Trophoblast cell (in vitro differentiated cells and primary cell): Measurements from ENCODE around the gene RECK.
"Not testable (repeated sequence)": the region's sequence is repeated elsewhere in the genome, so short reads cannot be mapped to it uniquely, and the experiment has no call there.

Experiments used
- DNase-seq, 2 donors: peaks; one replicate each; pipeline ENCODE4 v3.0.0-alpha.2; 2016
- H2AFZ ChIP-seq: 2 replicates; pipeline ENCODE4 v1.6.1; 2013; ENCODE audit warnings: low read length, moderate library complexity, mild to moderate bottlenecking; ENCODE audit not compliant: insufficient read depth, poor library complexity
- H2AK5ac ChIP-seq: 2 replicates; pipeline ENCODE4 v1.6.1; 2013; ENCODE audit warnings: mild to moderate bottlenecking, low read length
- H2BK120ac ChIP-seq: 2 replicates; pipeline ENCODE4 v1.6.1; 2013; ENCODE audit warnings: low read length, mild to moderate bottlenecking, moderate library complexity; ENCODE audit not compliant: insufficient read depth, poor library complexity
- H2BK12ac ChIP-seq: 2 replicates; pipeline ENCODE4 v1.6.1; 2013; ENCODE audit warnings: mild to moderate bottlenecking, low read length, moderate library complexity
- H2BK5ac ChIP-seq: 2 replicates; pipeline ENCODE4 v1.6.1; 2013; ENCODE audit warnings: low read length, low read depth, moderate library complexity, mild to moderate bottlenecking; ENCODE audit not compliant: poor library complexity
- H3K14ac ChIP-seq: 2 replicates; pipeline ENCODE4 v1.6.1; 2013; ENCODE audit warnings: mild to moderate bottlenecking, low read length
- H3K18ac ChIP-seq: 2 replicates; pipeline ENCODE4 v1.6.1; 2013; ENCODE audit warnings: mild to moderate bottlenecking, low read length
- H3K23ac ChIP-seq: 2 replicates; pipeline ENCODE4 v1.6.1; 2013; ENCODE audit warnings: low read length
- H3K27ac ChIP-seq: 2 replicates; pipeline ENCODE4 v1.5.1; 2013; ENCODE audit warnings: low read depth, mild to moderate bottlenecking, inconsistent platforms, low read length, moderate library complexity
- H3K27me3 ChIP-seq: 2 replicates; pipeline ENCODE4 v1.6.1; 2013; ENCODE audit warnings: inconsistent platforms, mild to moderate bottlenecking, low read length, moderate library complexity; ENCODE audit not compliant: insufficient read depth
- H3K36me3 ChIP-seq, 2 experiments: 1 replicate in 1 of 2; 2 replicates in 1 of 2; pipeline ENCODE4 v1.6.1; 2013; ENCODE audit warnings: low read length in 2 of 2, mild to moderate bottlenecking in 2 of 2, moderate library complexity in 1 of 2; ENCODE audit not compliant: insufficient read depth in 2 of 2, control insufficient read depth in 1 of 2
- H3K4ac ChIP-seq: 2 replicates; pipeline ENCODE4 v1.6.1; 2013; ENCODE audit warnings: low read depth, mild to moderate bottlenecking, low read length, moderate library complexity
- H3K4me1 ChIP-seq, 2 experiments: 1 replicate in 1 of 2; 2 replicates in 1 of 2; pipeline ENCODE4 v1.6.1; 2013; ENCODE audit warnings: low read length in 2 of 2, mild to moderate bottlenecking in 2 of 2, moderate library complexity in 1 of 2; ENCODE audit not compliant: insufficient read depth in 2 of 2, control insufficient read depth in 1 of 2
- H3K4me2 ChIP-seq: 2 replicates; pipeline ENCODE4 v1.6.1; 2013; ENCODE audit warnings: inconsistent platforms, mild to moderate bottlenecking, low read length, moderate library complexity
- H3K4me3 ChIP-seq: 2 replicates; pipeline ENCODE4 v1.5.1; 2013; ENCODE audit warnings: mild to moderate bottlenecking, low read depth, low read length, inconsistent platforms
- H3K79me1 ChIP-seq: one replicate; pipeline ENCODE4 v1.6.1; 2013; ENCODE audit warnings: low read length
- H3K79me2 ChIP-seq: 2 replicates; pipeline ENCODE4 v1.6.1; 2013; ENCODE audit warnings: low read length, mild to moderate bottlenecking; ENCODE audit not compliant: control insufficient read depth, insufficient read depth, poor library complexity
- H3K9ac ChIP-seq: 2 replicates; pipeline ENCODE4 v1.6.1; 2013; ENCODE audit warnings: mild to moderate bottlenecking, low read length
- H3K9me3 ChIP-seq: 2 replicates; pipeline ENCODE4 v1.6.1; 2013; ENCODE audit warnings: low read depth, mild to moderate bottlenecking, control low read depth, inconsistent platforms, low read length; ENCODE audit not compliant: insufficient read depth
- H4K12ac ChIP-seq: 2 replicates; pipeline ENCODE4 v1.6.1; 2013; ENCODE audit warnings: low read depth, mild to moderate bottlenecking, low read length, moderate library complexity
- H4K8ac ChIP-seq: 2 replicates; pipeline ENCODE4 v1.6.1; 2013; ENCODE audit warnings: low read depth, mild to moderate bottlenecking, low read length, moderate library complexity
- H4K91ac ChIP-seq: one replicate; pipeline ENCODE4 v1.6.1; 2013; ENCODE audit warnings: low read depth, mild to moderate bottlenecking, low read length, moderate library complexity
- WGBS: extraction: QIAGEN DNeasy Blood & Tissue Kit; methylation state at CpG from one replicate; pipeline ENCODE4 v1.1.7; 2013; ENCODE audit warnings: missing lambda C conversion rate; ENCODE audit not compliant: insufficient read length, insufficient coverage; ENCODE audit errors: extremely low coverage; 5-methylcytosine and 5-hydroxymethylcytosine counted together

Gene RECK

DNA sequence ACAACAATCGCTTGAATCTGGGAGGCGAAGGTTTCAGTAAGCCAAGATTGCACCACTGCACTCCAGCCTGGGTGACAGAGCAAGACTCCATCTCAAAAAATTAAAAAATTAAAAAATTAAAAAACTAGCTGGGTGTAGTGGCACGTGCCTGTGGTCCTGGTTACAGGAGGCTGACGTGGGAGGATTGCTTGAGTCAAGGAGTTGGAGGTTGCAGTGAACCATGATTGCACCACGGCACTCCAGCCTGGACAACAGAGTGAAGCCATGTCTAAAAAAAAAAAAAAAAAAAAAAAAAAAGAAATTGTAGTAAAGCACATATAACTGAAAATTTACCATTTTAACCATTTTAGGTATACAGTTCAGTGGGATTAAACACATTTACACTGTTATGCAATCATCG lies 119.4 kb downstream of the RECK start:
- peaks cover 2% of the 10 kb centered on the region in 2 experiments for H3K4me1 ChIP-seq
- no peak overlapping the region for H3K27ac ChIP-seq
- H2BK5ac ChIP-seq: no peak overlapping the region
- H3K4me3 ChIP-seq: no peak overlapping the region
- H3K79me1 ChIP-seq: no peaks in the 10 kb centered on the region
- no peak overlapping the region for H2BK12ac ChIP-seq
- no peak overlapping the region for H3K14ac ChIP-seq
- H3K18ac ChIP-seq: no peak overlapping the region
- no CpG with 5 or more reads among the region's 6 CpGs for WGBS
- no peak overlapping the region for H3K4ac ChIP-seq
- no peaks in the 10 kb centered on the region for H3K79me2 ChIP-seq
- no peak overlapping the region for H2BK120ac ChIP-seq
- H2AFZ ChIP-seq: no peak overlapping the region
- H3K27me3 ChIP-seq: no peaks in the 10 kb centered on the region
- H4K12ac ChIP-seq: no peak overlapping the region
- no peak overlapping the region for H2AK5ac ChIP-seq
- H3K23ac ChIP-seq: no peak overlapping the region
- no peak overlapping the region for H3K4me2 ChIP-seq
- DNase-seq: no peak
- no peak overlapping the region for H4K8ac ChIP-seq
- no peak overlapping the region for H4K91ac ChIP-seq
- H3K9ac ChIP-seq: no peak overlapping the region
- peaks cover 2 to 5% of the 10 kb centered on the region in 2 experiments for H3K36me3 ChIP-seq
- H3K9me3 ChIP-seq: peaks cover 2% of the 10 kb centered on the region

DNA sequence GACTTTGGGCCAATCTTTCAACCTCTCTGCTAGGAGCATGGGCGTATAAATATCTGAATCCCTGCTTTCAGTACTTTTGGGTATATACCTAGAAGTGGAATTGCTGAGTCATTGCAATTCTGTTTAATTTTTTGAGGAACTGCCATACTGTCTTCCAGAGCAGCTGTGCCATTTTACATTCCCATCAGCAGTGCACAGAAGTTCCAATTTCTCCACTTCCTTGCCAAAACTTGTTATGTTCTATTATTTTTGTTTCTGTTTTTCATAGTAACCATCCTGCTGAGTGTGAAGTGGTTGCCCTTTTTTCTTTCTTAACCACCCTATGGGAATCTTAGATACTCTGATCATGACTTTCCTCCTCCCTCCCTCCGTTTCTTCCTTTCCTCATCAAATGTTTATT lies 121.4 kb downstream of the RECK start:
- H2AFZ ChIP-seq: no peak overlapping the region
- DNase-seq: no peak
- no peaks in the 10 kb centered on the region for H3K27me3 ChIP-seq

DNA sequence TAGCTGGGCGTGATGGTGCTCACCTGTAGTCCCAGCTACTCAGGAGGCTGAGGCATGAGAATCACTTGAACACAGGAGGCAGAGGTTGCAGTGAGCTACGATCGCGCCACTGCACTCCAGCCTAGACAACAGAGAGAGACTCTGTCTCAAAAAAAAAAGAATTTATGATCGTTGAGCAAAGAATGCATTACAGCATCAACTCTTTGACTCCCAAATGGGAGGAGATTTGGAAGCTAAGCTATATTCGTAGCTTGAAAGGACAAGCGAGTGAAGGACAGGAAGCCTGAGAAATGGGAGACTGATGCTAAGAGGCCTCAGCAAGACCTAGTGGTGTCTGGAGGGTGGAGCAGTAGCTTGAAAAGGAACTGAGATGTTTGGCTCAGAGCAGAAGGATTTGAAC lies 122.2 kb downstream of the RECK start:
- WGBS: no CpG with 5 or more reads among the region's 7 CpGs
- H3K27ac ChIP-seq: no peak overlapping the region

More for the DNA sequence above, 121.4 kb downstream of the RECK start:
- Histone ChIP-seq H3K4me2 (no peak overlapping the region), H4K12ac (no peak overlapping the region), H3K14ac (no peak overlapping the region), H3K18ac (no peak overlapping the region), H3K36me3 (peaks cover 2 to 5% of the 10 kb centered on the region in 2 experiments), H2BK5ac (no peak overlapping the region), H4K91ac (no peak overlapping the region), H2BK12ac (no peak overlapping the region), H3K9ac (no peak overlapping the region), H2AK5ac (no peak overlapping the region), H3K79me2 (no peaks in the 10 kb centered on the region), H3K79me1 (peaks cover 7% of the 10 kb centered on the region), H3K4me3 (no peak overlapping the region), H3K4me1 (peaks cover 2 to 8% of the 10 kb centered on the region in 2 experiments), H2BK120ac (no peak overlapping the region), H3K23ac (no peak overlapping the region), H4K8ac (no peak overlapping the region), H3K9me3 (peaks cover 2% of the 10 kb centered on the region), H3K4ac (no peak overlapping the region), H3K27ac (no peak overlapping the region)
- WGBS: no CpG with 5 or more reads among the region's 2 CpGs

DNA sequence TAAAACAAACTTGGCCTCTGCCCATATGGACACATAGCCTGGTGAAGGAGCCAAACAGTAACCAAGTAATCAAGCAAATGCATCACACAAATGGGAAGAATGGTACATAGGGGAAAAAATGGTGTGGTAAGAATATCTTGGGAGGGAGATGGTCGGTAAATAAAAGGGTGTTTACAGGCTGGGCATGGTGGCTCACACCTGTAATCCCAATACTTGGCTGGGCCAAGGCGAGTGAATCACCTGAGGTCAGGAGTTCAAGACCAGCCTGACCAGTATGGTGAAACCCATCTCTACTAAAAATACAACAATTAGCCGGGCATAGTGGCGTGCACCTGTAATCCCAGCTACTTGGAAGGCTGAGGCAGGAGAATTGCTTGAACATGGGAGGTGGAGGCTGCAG lies 122.8 kb downstream of the RECK start:
- not testable (repeated sequence) for H2AFZ ChIP-seq, H3K79me2 ChIP-seq, H3K27me3 ChIP-seq, H2BK12ac ChIP-seq, H3K4me3 ChIP-seq, H3K4ac ChIP-seq, H4K12ac ChIP-seq, H2AK5ac ChIP-seq, H4K8ac ChIP-seq, H3K9ac ChIP-seq, H3K27ac ChIP-seq, H3K14ac ChIP-seq, H4K91ac ChIP-seq, H3K23ac ChIP-seq, H3K9me3 ChIP-seq, H3K18ac ChIP-seq, H2BK5ac ChIP-seq, H3K36me3 ChIP-seq, H3K4me2 ChIP-seq, H2BK120ac ChIP-seq
- Histone ChIP-seq H3K4me1 (peaks cover 7 to 16% of the 10 kb centered on the region in 2 experiments), H3K79me1 (peaks cover 14% of the 10 kb centered on the region)
- DNase-seq: peak in 1 of 2 donors; percentile 23
- WGBS: 100% methylated on average over 1 of the region's 4 CpGs

More for the DNA sequence above, 122.2 kb downstream of the RECK start:
- Histone ChIP-seq H2AFZ (no peak overlapping the region), H4K91ac (no peak overlapping the region), H3K14ac (no peak overlapping the region), H3K4ac (no peak overlapping the region), H2BK12ac (no peak overlapping the region), H3K4me2 (no peak overlapping the region), H3K9me3 (peaks cover 2% of the 10 kb centered on the region), H4K12ac (no peak overlapping the region), H3K36me3 (peaks cover 2% of the 10 kb centered on the region in 2 experiments), H3K9ac (no peak overlapping the region), H2BK5ac (no peak overlapping the region), H3K4me3 (no peak overlapping the region), H4K8ac (no peak overlapping the region), H3K27me3 (no peaks in the 10 kb centered on the region), H3K4me1 (peaks cover 7 to 16% of the 10 kb centered on the region in 2 experiments), H3K79me2 (peaks cover 2% of the 10 kb centered on the region), H3K79me1 (peaks cover 14% of the 10 kb centered on the region), H3K18ac (no peak overlapping the region), H2AK5ac (no peak overlapping the region), H3K23ac (no peak overlapping the region), H2BK120ac (no peak overlapping the region)
- no peak for DNase-seq
